Karpas-422 (cell line): ENCODE results near the gene CRYBG3. TPM values are rescaled to one million over a fixed set of nuclear protein-coding genes. Genes with fewer than 3 reads are reported as not detected.

Experiments
- DNase-seq: peaks from one replicate; pipeline ENCODE4 v3.0.0-alpha.2; 2015
- H2AFZ ChIP-seq: fragments of 200-600 bp; sonication (generic); 2 replicates; pipeline ENCODE4 v1.6.1; 2014; ENCODE audit warnings: antibody characterized with exemption, low read length, mixed read lengths
- H3K27ac ChIP-seq: fragments of 200-600 bp; sonication (generic); 2 replicates; pipeline ENCODE4 v1.5.1; 2014; ENCODE audit warnings: mild to moderate bottlenecking, low read length, moderate library complexity
- H3K27me3 ChIP-seq: fragments of 200-600 bp; sonication (generic); 2 replicates; pipeline ENCODE4 v1.6.1; 2014; ENCODE audit warnings: low read length, mixed read lengths
- H3K36me3 ChIP-seq: fragments of 200-600 bp; sonication (generic); 2 replicates; pipeline ENCODE4 v1.6.1; 2014; ENCODE audit warnings: low read length, mixed read lengths; ENCODE audit not compliant: insufficient read depth
- H3K4me1 ChIP-seq: fragments of 200-600 bp; sonication (generic); 2 replicates; pipeline ENCODE4 v1.6.1; 2014; ENCODE audit warnings: mild to moderate bottlenecking, low read length, mixed read lengths
- H3K4me2 ChIP-seq: fragments of 200-600 bp; sonication (generic); 2 replicates; pipeline ENCODE4 v1.6.1; 2014; ENCODE audit warnings: low read length, low read depth, mild to moderate bottlenecking; ENCODE audit not compliant: poor library complexity, severe bottlenecking
- H3K4me3 ChIP-seq: fragments of 200-600 bp; sonication (generic); 2 replicates; pipeline ENCODE4 v1.5.1; 2014; ENCODE audit warnings: mild to moderate bottlenecking, antibody characterized with exemption, low read length, mixed read lengths
- H3K79me2 ChIP-seq: fragments of 200-600 bp; sonication (generic); 2 replicates; pipeline ENCODE4 v1.6.1; 2014; ENCODE audit warnings: mild to moderate bottlenecking, low read length, mixed read lengths
- H3K9ac ChIP-seq: fragments of 200-600 bp; sonication (generic); 2 replicates; pipeline ENCODE4 v1.6.0; 2014; ENCODE audit warnings: low read length
- H3K9me2 ChIP-seq: fragments of 200-600 bp; sonication (generic), shearing (Covaris generic); replicated peaks from 2 replicates; pipeline ENCODE4 v1.6.0; 2014; ENCODE audit warnings: mild to moderate bottlenecking, low read length, moderate library complexity; ENCODE audit not compliant: insufficient read depth
- H3K9me3 ChIP-seq: fragments of 300-700, 200-600 bp; sonication (generic); 2 replicates; pipeline ENCODE4 v1.6.1; 2014; ENCODE audit warnings: low read length, mixed read lengths
- H4K20me1 ChIP-seq: fragments of 200-600 bp; sonication (generic); 2 replicates; pipeline ENCODE4 v1.6.1; 2014; ENCODE audit warnings: mild to moderate bottlenecking, antibody characterized with exemption, low read length, low read depth; ENCODE audit not compliant: insufficient read depth
- total RNA-seq: library from RNA; depleted of rRNA; stranded (reverse); fragments of >200 nt; shearing (Covaris generic); gene quantifications from 2 replicates; pipeline ENCODE4 v1.2.3, GENCODE V29; 2014; ENCODE audit warnings: low replicate concordance; rRNA removed

The CRYBG3 gene
- total RNA-seq: 0.61 and 1.1 TPM in 2 replicates

DNA sequence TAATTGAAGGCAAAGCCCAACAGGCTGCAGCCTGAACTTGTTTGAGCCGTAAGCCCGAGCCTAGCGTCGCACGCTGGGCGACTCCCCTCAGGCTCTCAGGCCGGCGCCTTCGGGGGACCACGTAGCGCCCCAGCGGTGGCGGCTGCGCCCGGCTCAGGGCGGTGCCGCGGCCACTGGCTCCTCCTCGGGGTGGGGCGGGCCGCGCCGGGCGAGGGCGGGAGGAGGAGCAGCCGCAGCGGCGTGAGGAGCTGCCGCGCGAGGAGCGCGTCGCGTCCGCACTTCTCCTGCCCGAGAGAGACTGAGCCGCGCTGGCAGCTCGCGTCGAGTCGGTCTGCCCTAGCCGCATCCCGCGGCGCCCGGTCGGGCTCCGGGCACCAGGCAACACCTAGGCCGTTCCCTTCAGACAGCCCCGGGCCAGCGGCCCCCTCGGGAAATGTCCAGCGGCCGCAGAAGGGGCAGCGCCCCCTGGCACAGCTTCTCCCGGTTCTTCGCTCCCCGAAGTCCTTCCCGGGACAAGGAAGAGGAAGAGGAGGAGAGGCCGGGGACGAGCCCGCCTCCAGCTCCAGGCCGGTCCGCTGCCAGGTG is at the start of gene CRYBG3:
Gene CRYBG3, plus strand, starts transcription at position 238 of the 585 bp plus-strand sequence. Its CDS starts 196 bp downstream, at position 434.
- Histone ChIP-seq H4K20me1 (no peaks in the 10 kb centered on the region), H3K4me3 (peak within 1 kb of the TSS; percentile 73), H3K27ac (no peak within 1 kb of the TSS)

DNA sequence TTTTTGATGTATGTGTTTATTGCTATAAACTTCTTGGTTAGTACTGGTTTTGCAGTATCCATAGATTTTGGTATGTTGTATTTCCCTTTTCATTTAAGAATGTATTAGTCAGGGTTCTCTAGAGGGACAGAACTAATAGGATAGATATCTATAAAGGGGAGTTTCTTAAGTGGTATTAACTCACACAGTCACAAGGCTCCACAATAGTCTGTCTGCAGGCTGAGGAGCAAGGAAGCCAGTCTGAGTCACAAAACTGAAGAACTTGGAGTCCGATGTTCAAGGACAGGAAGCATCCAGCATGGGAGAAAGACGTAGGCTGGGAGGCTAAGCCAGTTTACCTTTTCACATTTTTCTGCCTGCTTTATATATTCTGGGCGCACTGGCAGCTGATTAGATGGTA is 48.9 kb upstream of the CRYBG3 start:
- Histone ChIP-seq H3K9me3 (peaks cover 14% of the 10 kb centered on the region), H3K4me2 (no peak overlapping the region), H3K4me3 (no peak overlapping the region), H3K79me2 (peaks cover 52% of the 10 kb centered on the region), H3K4me1 (no peaks in the 10 kb centered on the region), H2AFZ (no peak overlapping the region), H3K9me2 (no peaks in the 10 kb centered on the region), H3K36me3 (peaks cover 30% of the 10 kb centered on the region), H3K27ac (no peak overlapping the region), H3K9ac (no peak overlapping the region), H3K27me3 (no peaks in the 10 kb centered on the region), H4K20me1 (no peaks in the 10 kb centered on the region)
- no peak for DNase-seq

More for the DNA sequence above, at the start of gene CRYBG3:
- Histone ChIP-seq H3K79me2 (no peaks in the 10 kb centered on the region), H3K9me3 (no peaks in the 10 kb centered on the region), H3K27me3 (no peaks in the 10 kb centered on the region; the same call in 1 of the 2 replicates), H3K9ac (peak within 1 kb of the TSS; percentile 72), H2AFZ (peak within 1 kb of the TSS; percentile 96), H3K36me3 (no peaks in the 10 kb centered on the region), H3K9me2 (no peaks in the 10 kb centered on the region), H3K4me2 (peak within 1 kb of the TSS; percentile 87), H3K4me1 (peaks cover 18% of the 10 kb centered on the region)
- DNase-seq: peak; percentile 93

DNA sequence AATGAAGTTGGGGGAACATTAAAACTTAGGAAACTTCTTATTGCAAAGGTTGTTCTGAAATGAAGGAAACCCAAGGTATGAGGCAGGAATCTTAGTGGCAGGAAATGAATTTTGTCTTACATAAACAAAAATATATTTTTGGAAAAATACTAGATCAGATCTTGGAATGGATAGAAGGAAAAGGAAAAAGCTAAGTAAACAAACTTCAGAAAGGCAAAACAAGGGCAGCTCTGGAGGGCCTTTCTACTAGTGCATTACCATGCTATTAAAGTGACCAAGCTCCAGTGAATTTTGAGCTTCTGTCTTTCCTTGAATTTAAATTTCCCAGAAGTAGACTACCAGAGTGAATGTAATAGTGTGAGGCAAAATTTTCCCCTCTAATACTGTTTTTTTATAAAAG is 43.7 kb upstream of the CRYBG3 start:
- Histone ChIP-seq H4K20me1 (no peaks in the 10 kb centered on the region), H3K9me3 (no peaks in the 10 kb centered on the region), H3K27me3 (no peaks in the 10 kb centered on the region), H3K4me1 (no peaks in the 10 kb centered on the region), H3K9me2 (no peaks in the 10 kb centered on the region), H3K9ac (no peak overlapping the region), H3K4me2 (no peak overlapping the region), H3K36me3 (peaks cover under 1% of the 10 kb centered on the region; the same call in 1 of the 2 replicates), H3K27ac (no peak overlapping the region), H2AFZ (no peak overlapping the region), H3K79me2 (peaks cover 27% of the 10 kb centered on the region), H3K4me3 (no peak overlapping the region)
- DNase-seq: no peak

DNA sequence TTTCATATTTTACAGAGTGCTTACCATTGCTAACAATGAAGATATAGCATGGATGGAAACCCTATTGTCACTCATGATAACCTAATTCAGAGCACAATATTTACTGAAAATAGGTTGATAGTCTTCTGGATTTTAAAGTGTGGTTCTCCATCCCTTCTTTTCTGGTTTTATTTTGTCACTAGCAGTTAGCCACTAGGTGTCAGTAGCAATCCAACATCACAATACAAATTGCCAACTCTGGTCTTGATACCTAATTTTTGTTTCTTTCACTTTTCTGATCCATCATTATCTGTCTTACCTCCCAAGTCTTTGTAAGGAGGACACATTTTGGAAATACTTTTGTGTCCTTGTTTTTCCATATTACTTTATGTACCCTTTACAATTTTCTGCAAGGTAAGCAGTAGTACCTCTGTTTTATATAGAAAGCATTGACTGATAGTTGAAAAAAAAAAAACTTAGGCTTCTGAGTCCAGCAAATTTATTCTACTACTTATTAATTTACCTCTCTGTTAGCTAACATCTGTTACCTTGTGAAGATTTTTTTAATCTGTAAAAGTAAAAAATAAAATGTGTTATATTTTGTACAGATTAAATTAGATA is 28.3 kb upstream of the CRYBG3 start:
- Histone ChIP-seq H3K27me3 (no peaks in the 10 kb centered on the region), H4K20me1 (no peaks in the 10 kb centered on the region), H3K9me2 (no peaks in the 10 kb centered on the region), H3K4me1 (no peaks in the 10 kb centered on the region), H3K36me3 (no peaks in the 10 kb centered on the region; the same call in 1 of the 2 replicates), H3K9me3 (no peaks in the 10 kb centered on the region), H3K4me3 (no peak overlapping the region), H3K9ac (no peak overlapping the region), H3K79me2 (no peaks in the 10 kb centered on the region), H3K27ac (no peak overlapping the region), H2AFZ (no peak overlapping the region), H3K4me2 (no peak overlapping the region)
- peak; percentile 83 for DNase-seq

DNA sequence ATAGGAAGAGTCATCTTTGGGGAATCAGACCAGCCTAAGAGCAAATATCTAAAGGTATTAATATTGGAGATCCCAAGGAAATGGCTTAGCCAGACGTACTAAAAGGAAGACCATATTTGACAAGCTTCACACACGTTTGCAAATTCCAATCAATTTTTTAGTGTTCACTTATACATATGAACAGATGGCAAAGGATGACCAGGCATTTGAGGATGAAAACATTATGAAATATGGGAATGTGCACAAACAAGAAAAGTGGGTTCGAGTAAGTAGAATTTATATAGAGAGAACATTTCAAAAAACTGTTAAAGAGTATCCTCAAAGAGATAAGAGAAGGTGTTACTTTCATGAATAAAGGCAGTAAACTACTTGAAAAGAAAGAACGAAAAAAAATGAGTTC is 25.9 kb upstream of the CRYBG3 start:
- H3K36me3 ChIP-seq: 0 out of 2 replicates have a peak, but pooled peaks cover 3% of the 10 kb centered on the region
- no peak overlapping the region for H3K27ac ChIP-seq
- no peaks in the 10 kb centered on the region for H3K9me3 ChIP-seq
- H3K79me2 ChIP-seq: no peaks in the 10 kb centered on the region
- no peaks in the 10 kb centered on the region for H3K27me3 ChIP-seq
- no peak overlapping the region for H3K4me3 ChIP-seq
- no peaks in the 10 kb centered on the region for H3K4me1 ChIP-seq
- no peaks in the 10 kb centered on the region for H3K9me2 ChIP-seq
- DNase-seq: no peak
- H2AFZ ChIP-seq: no peak overlapping the region
- H3K9ac ChIP-seq: no peak overlapping the region
- H3K4me2 ChIP-seq: no peak overlapping the region
- H4K20me1 ChIP-seq: no peaks in the 10 kb centered on the region

DNA sequence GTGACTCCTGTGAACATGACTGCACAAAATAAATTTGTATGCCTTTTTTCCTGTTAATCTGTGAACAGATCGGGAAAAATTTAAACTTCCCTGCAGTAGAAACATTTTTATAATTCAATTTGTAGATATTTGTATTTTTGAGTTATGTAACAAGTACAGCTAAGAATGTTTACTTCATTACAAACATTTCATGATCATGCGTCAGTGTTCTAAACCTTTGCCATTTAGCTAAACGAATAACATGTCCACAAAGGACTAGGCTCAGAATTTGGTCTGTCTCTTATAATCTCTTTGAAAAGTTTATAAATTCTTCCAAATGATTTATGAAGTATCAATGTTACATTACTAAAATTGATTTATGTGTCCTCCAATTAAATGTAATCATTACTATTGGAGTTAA is 17.3 kb upstream of the CRYBG3 start:
- no peak overlapping the region for H3K9ac ChIP-seq
- H3K4me3 ChIP-seq: no peak overlapping the region
- H3K4me2 ChIP-seq: no peak overlapping the region
- no peaks in the 10 kb centered on the region for H3K9me3 ChIP-seq
- no peaks in the 10 kb centered on the region for H3K27me3 ChIP-seq
- no peak overlapping the region for H3K27ac ChIP-seq
- H3K9me2 ChIP-seq: no peaks in the 10 kb centered on the region
- 0 out of 2 replicates have a peak, but pooled peaks cover 6% of the 10 kb centered on the region for H3K36me3 ChIP-seq
- no peaks in the 10 kb centered on the region for H3K79me2 ChIP-seq
- H3K4me1 ChIP-seq: no peaks in the 10 kb centered on the region
- no peak for DNase-seq
- no peak overlapping the region for H2AFZ ChIP-seq
- no peaks in the 10 kb centered on the region for H4K20me1 ChIP-seq

DNA sequence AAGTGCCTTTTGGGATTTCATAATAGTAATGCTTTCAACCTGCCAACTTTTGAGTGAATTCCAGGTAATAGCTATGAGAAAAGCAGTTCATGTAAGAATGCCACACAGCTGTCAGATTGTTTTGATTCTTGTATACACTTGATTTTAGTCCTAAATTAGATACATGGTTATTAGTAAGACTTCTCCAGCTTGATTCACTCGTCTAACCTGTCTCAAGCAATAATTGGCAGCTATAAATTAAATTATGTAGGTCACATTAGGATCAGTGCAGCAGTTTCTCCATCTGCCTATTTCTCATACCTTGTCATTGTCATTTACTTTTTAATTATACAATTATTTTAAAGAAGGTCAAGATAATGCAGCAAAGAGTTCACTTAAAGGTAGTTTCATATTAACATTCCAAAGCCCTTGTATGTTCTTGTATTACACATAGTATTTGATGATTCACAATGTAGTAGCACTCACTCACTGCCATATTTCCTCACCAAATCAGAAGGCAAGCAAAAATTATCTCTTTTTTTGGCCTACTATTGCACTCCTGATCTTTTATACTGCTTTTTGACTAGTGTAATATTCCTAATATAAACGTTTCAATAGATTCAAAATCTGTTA is 10.9 kb upstream of the CRYBG3 start:
- Histone ChIP-seq H2AFZ (no peak overlapping the region), H4K20me1 (no peaks in the 10 kb centered on the region), H3K27me3 (no peaks in the 10 kb centered on the region), H3K4me1 (no peaks in the 10 kb centered on the region), H3K9ac (no peak overlapping the region), H3K27ac (no peak overlapping the region), H3K4me2 (no peak overlapping the region), H3K9me2 (no peaks in the 10 kb centered on the region), H3K36me3 (no peaks in the 10 kb centered on the region), H3K9me3 (no peaks in the 10 kb centered on the region), H3K4me3 (no peak overlapping the region), H3K79me2 (no peaks in the 10 kb centered on the region)
- no peak for DNase-seq

DNA sequence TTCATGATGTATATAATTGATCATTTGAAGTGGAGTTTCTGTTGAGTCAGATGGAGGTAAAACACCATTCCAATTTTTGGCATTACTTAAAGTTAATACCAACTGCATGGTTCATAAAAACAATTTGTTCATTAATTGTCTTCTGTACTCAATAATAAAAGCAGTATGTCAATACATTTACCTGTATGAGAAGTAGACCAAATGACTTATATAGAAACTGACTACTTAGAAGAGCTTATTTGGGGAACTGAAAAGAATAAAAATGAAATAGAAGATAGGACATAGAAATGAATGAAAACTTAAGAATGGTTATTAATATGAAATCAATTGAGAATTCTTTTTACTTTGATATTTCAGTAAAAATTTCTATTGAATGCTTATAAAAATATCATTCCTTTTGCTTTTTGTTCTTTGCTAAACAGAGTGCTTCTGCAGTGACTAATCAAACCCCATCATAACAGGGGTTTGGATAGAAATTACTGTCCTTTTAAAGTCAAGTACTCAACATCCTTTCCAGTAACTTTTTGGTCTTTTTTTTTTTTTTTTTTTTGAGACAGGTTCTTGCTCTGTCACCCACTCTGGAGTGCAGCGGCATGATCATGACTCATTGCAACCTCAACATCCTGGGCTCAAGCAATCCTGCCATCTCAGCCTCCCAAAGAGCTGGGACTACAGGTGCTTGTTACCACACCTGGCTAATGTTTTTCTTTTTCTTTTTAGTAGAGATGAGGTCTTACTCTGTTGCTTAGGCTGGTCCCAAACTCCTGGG is 6.5 kb upstream of the CRYBG3 start:
- H3K4me3 ChIP-seq: no peak overlapping the region
- no peaks in the 10 kb centered on the region for H3K4me1 ChIP-seq
- no peak overlapping the region for H3K27ac ChIP-seq
- no peaks in the 10 kb centered on the region for H3K9me2 ChIP-seq
- H3K36me3 ChIP-seq: no peaks in the 10 kb centered on the region
- no peaks in the 10 kb centered on the region for H3K27me3 ChIP-seq
- H2AFZ ChIP-seq: no peak overlapping the region
- no peak overlapping the region for H3K9ac ChIP-seq
- H3K9me3 ChIP-seq: no peaks in the 10 kb centered on the region
- no peaks in the 10 kb centered on the region for H3K79me2 ChIP-seq
- no peaks in the 10 kb centered on the region for H4K20me1 ChIP-seq
- no peak for DNase-seq
- no peak overlapping the region for H3K4me2 ChIP-seq
